CD14-positive monocyte (primary cell): ENCODE data around the gene TIRAP. TPM values are rescaled to one million over a fixed set of nuclear protein-coding genes. Genes with fewer than 3 reads are reported as not detected.

Source experiments
- DNase-seq, 3 donors: peaks; one replicate each; pipeline ENCODE4 v3.0.0-alpha.2; 2011 to 2022
- H2AFZ ChIP-seq: 2 replicates; pipeline ENCODE4 v1.6.0; 2012; ENCODE audit warnings: mild to moderate bottlenecking, low read depth, low read length, inconsistent platforms; ENCODE audit not compliant: insufficient read depth, poor library complexity, severe bottlenecking
- H3K27ac ChIP-seq, 2 donors: 1 replicate in 1 of 2; 2 replicates in 1 of 2; pipeline ENCODE4 v1.5.1; 2012 to 2013; ENCODE audit warnings: low read length in 2 of 2, control low read depth in 1 of 2, inconsistent platforms in 1 of 2, low read depth in 1 of 2, mild to moderate bottlenecking in 1 of 2
- H3K27me3 ChIP-seq, 2 donors: one replicate each; pipeline versions ENCODE4 v1.6.0 to v1.6.1; 2011 to 2013; ENCODE audit warnings: low read length in 2 of 2; ENCODE audit not compliant: control insufficient read depth in 2 of 2, insufficient read depth in 2 of 2
- H3K36me3 ChIP-seq, 2 donors: replicated peaks in 1 of 2; 1 replicate in 1 of 2; 2 replicates in 1 of 2; pipeline versions ENCODE4 v1.5.1 to v1.6.1; 2012 to 2013; ENCODE audit warnings: low read length in 2 of 2, control low read depth in 1 of 2, inconsistent platforms in 1 of 2, mild to moderate bottlenecking in 1 of 2; ENCODE audit not compliant: insufficient read depth in 2 of 2, control insufficient read depth in 1 of 2
- H3K4me1 ChIP-seq, 2 donors: 1 replicate in 1 of 2; 2 replicates in 1 of 2; pipeline versions ENCODE4 v1.5.1 to v1.6.1; 2012 to 2013; ENCODE audit warnings: low read length in 2 of 2, control low read depth in 1 of 2, inconsistent platforms in 1 of 2, mild to moderate bottlenecking in 1 of 2, moderate library complexity in 1 of 2; ENCODE audit not compliant: insufficient read depth in 2 of 2, control insufficient read depth in 1 of 2
- H3K4me2 ChIP-seq: replicated peaks from 2 replicates; pipeline ENCODE3; 2012; ENCODE audit warnings: low read length, moderate library complexity, mild to moderate bottlenecking; ENCODE audit not compliant: poor library complexity, severe bottlenecking; ENCODE audit errors: extremely low read depth
- H3K4me3 ChIP-seq, 3 experiments: fragments of 200-600 bp in 1 of 3; sonication (generic) in 1 of 3; replicated peaks in 1 of 3; 1 replicate in 2 of 3; 2 replicates in 1 of 3; pipeline ENCODE4 v1.5.1; 2011 to 2013; ENCODE audit warnings: low read length in 3 of 3, mild to moderate bottlenecking in 3 of 3, control low read depth in 2 of 3, low read depth in 2 of 3, inconsistent platforms in 1 of 3, moderate library complexity in 1 of 3
- H3K79me2 ChIP-seq: 2 replicates; pipeline ENCODE4 v1.6.0; 2012; ENCODE audit warnings: mild to moderate bottlenecking, control low read depth, inconsistent platforms, low read length, moderate library complexity; ENCODE audit not compliant: insufficient read depth
- H3K9ac ChIP-seq: 2 replicates; pipeline ENCODE4 v1.6.0; 2017; ENCODE audit warnings: low read length, mild to moderate bottlenecking; ENCODE audit not compliant: insufficient read depth, poor library complexity, severe bottlenecking
- H3K9me3 ChIP-seq, 2 donors: replicated peaks in 1 of 2; 1 replicate in 1 of 2; 2 replicates in 1 of 2; pipeline versions ENCODE4 v1.5.1 to v1.6.1; 2012 to 2013; ENCODE audit warnings: low read length in 2 of 2, control low read depth in 1 of 2; ENCODE audit not compliant: control insufficient read depth in 1 of 2, insufficient read depth in 1 of 2
- H4K20me1 ChIP-seq: 2 replicates; pipeline ENCODE4 v1.6.0; 2012; ENCODE audit warnings: mild to moderate bottlenecking, low read length, control low read depth, moderate library complexity; ENCODE audit not compliant: insufficient read depth
- H3K27ac Mint-ChIP-seq, 7 donors: one replicate each; pipeline ENCODE4 v1.8.0; 2020; ENCODE audit warnings: mild to moderate bottlenecking in 7 of 7, mixed read lengths in 7 of 7, moderate library complexity in 6 of 7, inconsistent platforms in 2 of 7
- H3K27me3 Mint-ChIP-seq, 3 donors: one replicate each; pipeline ENCODE4 v1.8.0; 2021 to 2022; ENCODE audit warnings: low read depth in 3 of 3, mild to moderate bottlenecking in 3 of 3, mixed read lengths in 3 of 3, moderate library complexity in 3 of 3, inconsistent platforms in 1 of 3
- H3K36me3 Mint-ChIP-seq, 2 donors: one replicate each; pipeline ENCODE4 v1.8.0; 2020; ENCODE audit warnings: mixed read lengths in 2 of 2, inconsistent platforms in 1 of 2, mild to moderate bottlenecking in 1 of 2
- H3K4me1 Mint-ChIP-seq: one replicate; pipeline ENCODE4 v1.8.0; 2020; ENCODE audit warnings: mild to moderate bottlenecking, mixed read lengths
- H3K4me3 Mint-ChIP-seq, 2 donors: one replicate each; pipeline ENCODE4 v1.8.0; 2020; ENCODE audit warnings: mild to moderate bottlenecking in 2 of 2, mixed read lengths in 2 of 2, moderate library complexity in 1 of 2
- H3K9me3 Mint-ChIP-seq, 7 donors: one replicate each; pipeline ENCODE4 v1.8.0; 2020 to 2022; ENCODE audit warnings: mixed read lengths in 7 of 7, mild to moderate bottlenecking in 6 of 7, moderate library complexity in 6 of 7, inconsistent platforms in 2 of 7
- CTCF ChIP-seq: fragments of 200-600 bp; IDR thresholded peaks from one replicate; pipeline ENCODE4 v1.8.0; 2022; ENCODE audit warnings: antibody characterized with exemption, mild to moderate bottlenecking
- WGBS: methylation state at CpG from one replicate; pipeline ENCODE4 v1.1.5; 2013; ENCODE audit warnings: missing lambda C conversion rate; ENCODE audit not compliant: insufficient coverage; 5-methylcytosine and 5-hydroxymethylcytosine counted together
- intact Hi-C, 2 donors: fragments of 100-400 bp; cut with micrococcal nuclease; formaldehyde crosslinking; loops; one replicate each; pipeline versions ENCODE4 v1.15.0 to v1.15.1; 2023
- polyA plus RNA-seq, 3 donors: library from polyadenylated mRNA; depleted of rRNA in 1 of 3; unstranded in 2 of 3; stranded (reverse) in 1 of 3; fragments of 300-500 nt in 2 of 3; fragments of >200 nt in 1 of 3; fragmentation: Illumina TruSeq in 2 of 3; gene quantifications; 1 replicate in 2 of 3; 2 replicates in 1 of 3; pipeline ENCODE4 v1.2.3, GENCODE V29; 2012 to 2021

Gene TIRAP
- polyA plus RNA-seq, 3 donors = 7.0 to 13.8 (median 11.1) TPM

- Mint-ChIP-seq H3K36me3 (peaks cover 22 to 30% of the 10 kb centered on the region in 2 donors), H3K9me3 (peaks cover 0 to 2% (median 0%) of the 10 kb centered on the region in 7 donors), H3K4me1 (peaks cover 50% of the 10 kb centered on the region), H3K27me3 (peaks cover 0 to 1% (median 0%) of the 10 kb centered on the region in 3 donors), H3K4me3 (peak overlapping the region; percentile 61 to 97), H3K27ac (peak overlapping the region; percentile 92 to 99 (median 99))
- Histone ChIP-seq H3K27me3 (no peaks in the 10 kb centered on the region), H3K4me1 (peaks cover 45 to 55% of the 10 kb centered on the region in 2 donors), H3K4me2 (peak overlapping the region; percentile 80), H2AFZ (no peak overlapping the region), H3K36me3 (peaks cover 14 to 31% of the 10 kb centered on the region in 2 donors), H3K9ac (no peak overlapping the region), H3K9me3 (no peaks in the 10 kb centered on the region), H3K4me3 (peak overlapping the region in 1 of 3 experiments; percentile 85), H3K79me2 (peaks cover 73% of the 10 kb centered on the region), H4K20me1 (peaks cover 37% of the 10 kb centered on the region), H3K27ac (peak overlapping the region; percentile 30 to 93)
- no CpG with 5 or more reads among the region's 6 CpGs for WGBS
- TF ChIP-seq CTCF = no peak
- intact Hi-C loops = no loop called here
- DNase-seq = peak; percentile 89 to 96 (median 90)
Observed at GRCh38 chr11:126284829-126285228, 1.9 kb downstream of the TIRAP start.

- Histone ChIP-seq H3K27ac (no peak overlapping the region), H3K79me2 (peaks cover 56% of the 10 kb centered on the region), H3K9me3 (no peaks in the 10 kb centered on the region), H3K36me3 (peaks cover 46 to 64% of the 10 kb centered on the region in 2 donors), H2AFZ (no peak overlapping the region), H3K4me3 (no peak overlapping the region), H4K20me1 (peaks cover 54% of the 10 kb centered on the region), H3K9ac (no peak overlapping the region), H3K4me1 (peaks cover 19 to 24% of the 10 kb centered on the region in 2 donors), H3K27me3 (no peaks in the 10 kb centered on the region), H3K4me2 (no peak overlapping the region)
- peaks cover 0 to 2% (median 0%) of the 10 kb centered on the region in 7 donors for H3K9me3 Mint-ChIP-seq
- TF ChIP-seq CTCF = no peak
- no peak overlapping the region for H3K4me3 Mint-ChIP-seq
- DNase-seq = no peak
- peaks cover 0 to 1% (median 0%) of the 10 kb centered on the region in 3 donors for H3K27me3 Mint-ChIP-seq
- peak overlapping the region in 1 of 7 donors; percentile 10 for H3K27ac Mint-ChIP-seq
- WGBS = 89% methylated on average over 4 of the region's 6 CpGs
- H3K4me1 Mint-ChIP-seq = peaks cover 23% of the 10 kb centered on the region
- intact Hi-C loops = no loop called here
- peaks cover 49 to 58% of the 10 kb centered on the region in 2 donors for H3K36me3 Mint-ChIP-seq
Observed at GRCh38 chr11:126288237-126288636, 5.3 kb downstream of the TIRAP start.
